NCI-H1436 (cell line): ENCODE results near the gene FPGS.

Experiments used
- DNase-seq: peaks from one replicate; lab custom pipeline; 2025; lab: John Stamatoyannopoulos, UW

FPGS gene

GRCh38 chr9:127788337-127789011, 14.2 kb upstream of the FPGS start:
- DNase-seq: no peak

GRCh38 chr9:127789179-127789578, 13.5 kb upstream of the FPGS start:
- no peak for DNase-seq

GRCh38 chr9:127790094-127790855, 12.4 kb upstream of the FPGS start:
- no peak for DNase-seq

- DNase-seq: no peak
Observed at GRCh38 chr9:127791085-127791484, 11.6 kb upstream of the FPGS start.

- DNase-seq: no peak
Observed at GRCh38 chr9:127792417-127793031, 10.2 kb upstream of the FPGS start.

GRCh38 chr9:127793093-127793708, 9.5 kb upstream of the FPGS start:
- no peak for DNase-seq

GRCh38 chr9:127794001-127794791, 8.5 kb upstream of the FPGS start:
- no peak for DNase-seq

GRCh38 chr9:127796225-127796813, 6.4 kb upstream of the FPGS start:
- DNase-seq: no peak

GRCh38 chr9:127796852-127797370, 5.8 kb upstream of the FPGS start:
- DNase-seq: no peak

- no peak for DNase-seq
Observed at GRCh38 chr9:127801955-127802575, 617 bp upstream of the FPGS start.

- no peak for DNase-seq
Observed at GRCh38 chr9:127803507-127804352, 1.0 kb downstream of the FPGS start.

GRCh38 chr9:127805620-127806019, 2.9 kb downstream of the FPGS start:
- DNase-seq: no peak

GRCh38 chr9:127806871-127807270, 4.2 kb downstream of the FPGS start:
- DNase-seq: no peak

- DNase-seq: no peak
Observed at GRCh38 chr9:127808347-127809001, 5.8 kb downstream of the FPGS start.

- DNase-seq: no peak
Observed at GRCh38 chr9:127809002-127809539, 6.4 kb downstream of the FPGS start.

GRCh38 chr9:127809540-127810377, 7.1 kb downstream of the FPGS start:
- DNase-seq: no peak

- no peak for DNase-seq
Observed at GRCh38 chr9:127810378-127811187, 7.9 kb downstream of the FPGS start.
